ENCODE results near the gene PEAR1. TPM values are rescaled to one million over a fixed set of nuclear protein-coding genes. Genes with fewer than 3 reads are reported as not detected.

PEAR1 gene
- total and polyA plus RNA-seq, 4 donors, result 3.5 to 12.7 (median 8.6) TPM

DNA sequence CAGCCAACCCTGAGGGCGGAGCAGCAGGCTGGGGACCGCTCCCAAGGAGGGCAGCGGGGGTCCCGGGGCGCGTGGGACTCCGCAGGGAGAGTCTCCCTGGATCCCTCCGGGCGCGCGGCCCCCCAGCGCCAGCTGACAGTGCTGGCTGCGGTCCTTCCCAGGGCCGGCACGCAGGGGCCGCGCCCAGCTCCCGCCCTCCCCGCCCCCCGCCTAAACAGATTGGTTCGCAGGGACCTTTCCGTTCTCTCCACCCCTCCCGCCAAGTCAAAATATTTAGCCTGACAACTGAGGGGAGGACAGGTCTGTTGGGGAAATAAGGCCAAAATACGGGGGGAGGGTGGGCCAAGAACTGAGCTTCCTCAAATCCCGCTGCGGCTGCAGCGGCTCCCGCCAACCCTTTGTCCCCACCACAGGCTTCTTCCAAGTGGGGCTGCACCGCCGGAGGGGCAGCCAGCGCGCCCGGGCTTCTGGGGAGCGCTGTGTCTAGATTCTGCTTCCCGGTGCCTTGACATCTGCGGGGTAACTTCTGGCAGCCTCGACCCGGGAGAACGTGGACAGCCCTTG, 34.5 kb upstream of the PEAR1 start, which contains the start of gene INSRR:
Gene INSRR, minus strand, starts transcription at position 159 of the 564 bp plus-strand sequence. CDS start 496 bp downstream, outside the sequence.
- Histone ChIP-seq H3K36me3 (ENCODE audit: control insufficient read depth, insufficient read depth, low read length) (no peaks in the 10 kb centered on the region), H3K27me3 (ENCODE audit: control insufficient read depth, insufficient read depth, low read length) (peaks cover 70% of the 10 kb centered on the region), H3K4me3 (ENCODE audit: low read depth, low read length) (peak within 1 kb of the TSS; percentile 16), H3K9me3 (ENCODE audit: control insufficient read depth, insufficient read depth, low read length) (no peaks in the 10 kb centered on the region), H3K27ac (ENCODE audit: low read depth, low read length) (no peak within 1 kb of the TSS), H3K4me1 (ENCODE audit: control insufficient read depth, insufficient read depth, low read length) (peaks cover 31% of the 10 kb centered on the region)
- DNase-seq (ENCODE audit: low read depth in 4 of 6, low spot score in 6 of 6), result peak in 1 of 6 donors; percentile 43
- WGBS (ENCODE audit: insufficient coverage), result 3% methylated on average over 31 of the region's 39 CpGs

DNA sequence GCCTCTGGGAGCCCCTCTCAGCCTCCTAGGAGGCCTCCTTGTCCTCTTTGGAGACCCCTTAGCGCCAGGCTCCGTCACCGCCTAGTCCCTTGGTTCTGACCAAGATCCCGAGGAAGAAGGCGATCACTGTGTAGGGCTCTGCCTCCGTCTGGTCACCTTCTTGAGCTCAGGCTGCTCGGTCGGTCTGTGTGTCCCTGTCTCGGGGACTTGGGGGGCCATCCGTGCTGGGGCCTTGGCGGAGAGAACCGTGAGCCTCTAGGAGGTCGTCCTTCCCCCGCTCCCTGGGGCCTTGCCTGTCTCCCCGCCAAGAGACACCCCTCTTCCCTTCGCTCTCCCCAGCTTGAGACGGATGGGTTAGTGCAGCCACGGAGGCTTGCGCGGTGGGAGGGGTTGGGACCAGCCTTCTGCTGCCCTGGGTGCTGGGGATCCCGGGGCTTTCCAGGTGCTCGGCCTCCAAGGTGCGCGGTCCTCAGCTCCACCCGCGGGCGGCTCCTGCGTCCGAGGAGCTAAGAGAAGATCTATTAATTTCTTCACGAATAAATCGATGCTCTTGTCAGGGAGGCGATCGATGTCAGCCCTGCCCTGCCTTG, 33.9 kb upstream of the PEAR1 start:
- DNase-seq (ENCODE audit: low read depth in 4 of 6, low spot score in 6 of 6), result peak in 2 of 6 donors; percentile 25 to 44
- Histone ChIP-seq H3K27me3 (ENCODE audit: control insufficient read depth, insufficient read depth, low read length) (peaks cover 75% of the 10 kb centered on the region), H3K27ac (ENCODE audit: low read depth, low read length) (no peak overlapping the region), H3K4me1 (ENCODE audit: control insufficient read depth, insufficient read depth, low read length) (peaks cover 31% of the 10 kb centered on the region), H3K36me3 (ENCODE audit: control insufficient read depth, insufficient read depth, low read length) (no peaks in the 10 kb centered on the region), H3K4me3 (ENCODE audit: low read depth, low read length) (peak overlapping the region; percentile 16), H3K9me3 (ENCODE audit: control insufficient read depth, insufficient read depth, low read length) (no peaks in the 10 kb centered on the region)
- under 1% methylated on average over 33 of the region's 33 CpGs for WGBS (ENCODE audit: insufficient coverage)

DNA sequence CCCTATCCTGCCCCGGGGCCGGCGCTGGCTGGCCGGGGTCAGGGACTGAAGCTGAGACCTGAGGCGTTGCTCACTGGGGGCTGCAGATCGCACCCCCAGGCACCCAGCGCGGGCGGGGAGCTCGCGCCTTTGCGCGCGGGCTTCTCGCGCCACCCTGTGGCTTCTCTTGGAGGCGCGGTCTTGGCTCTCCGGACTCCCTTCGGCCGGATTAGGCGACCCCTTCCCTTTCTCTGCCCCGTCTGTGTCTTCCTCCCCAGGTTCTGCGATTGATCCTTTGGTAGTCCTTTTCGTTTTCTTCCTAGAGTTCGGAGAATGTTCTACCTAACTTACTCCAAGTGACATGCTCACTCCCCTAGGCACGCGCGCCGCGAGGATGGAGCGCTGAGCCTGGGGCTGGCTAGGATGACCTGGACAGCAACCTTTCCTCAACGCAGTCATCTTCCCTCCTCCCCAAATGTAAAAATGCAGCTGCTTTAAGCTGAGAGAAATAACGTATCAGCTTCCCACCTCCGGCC, 33.3 kb upstream of the PEAR1 start:
- H3K27me3 ChIP-seq (ENCODE audit: control insufficient read depth, insufficient read depth, low read length), result peaks cover 79% of the 10 kb centered on the region
- DNase-seq (ENCODE audit: low read depth in 4 of 6, low spot score in 6 of 6), result peak in 2 of 6 donors; percentile 70 to 71
- H3K36me3 ChIP-seq (ENCODE audit: control insufficient read depth, insufficient read depth, low read length), result no peaks in the 10 kb centered on the region
- no peak overlapping the region for H3K27ac ChIP-seq (ENCODE audit: low read depth, low read length)
- WGBS (ENCODE audit: insufficient coverage), result under 1% methylated on average over 35 of the region's 35 CpGs
- peaks cover 31% of the 10 kb centered on the region for H3K4me1 ChIP-seq (ENCODE audit: control insufficient read depth, insufficient read depth, low read length)
- H3K9me3 ChIP-seq (ENCODE audit: control insufficient read depth, insufficient read depth, low read length), result no peaks in the 10 kb centered on the region
- H3K4me3 ChIP-seq (ENCODE audit: low read depth, low read length), result peak overlapping the region; percentile 16

DNA sequence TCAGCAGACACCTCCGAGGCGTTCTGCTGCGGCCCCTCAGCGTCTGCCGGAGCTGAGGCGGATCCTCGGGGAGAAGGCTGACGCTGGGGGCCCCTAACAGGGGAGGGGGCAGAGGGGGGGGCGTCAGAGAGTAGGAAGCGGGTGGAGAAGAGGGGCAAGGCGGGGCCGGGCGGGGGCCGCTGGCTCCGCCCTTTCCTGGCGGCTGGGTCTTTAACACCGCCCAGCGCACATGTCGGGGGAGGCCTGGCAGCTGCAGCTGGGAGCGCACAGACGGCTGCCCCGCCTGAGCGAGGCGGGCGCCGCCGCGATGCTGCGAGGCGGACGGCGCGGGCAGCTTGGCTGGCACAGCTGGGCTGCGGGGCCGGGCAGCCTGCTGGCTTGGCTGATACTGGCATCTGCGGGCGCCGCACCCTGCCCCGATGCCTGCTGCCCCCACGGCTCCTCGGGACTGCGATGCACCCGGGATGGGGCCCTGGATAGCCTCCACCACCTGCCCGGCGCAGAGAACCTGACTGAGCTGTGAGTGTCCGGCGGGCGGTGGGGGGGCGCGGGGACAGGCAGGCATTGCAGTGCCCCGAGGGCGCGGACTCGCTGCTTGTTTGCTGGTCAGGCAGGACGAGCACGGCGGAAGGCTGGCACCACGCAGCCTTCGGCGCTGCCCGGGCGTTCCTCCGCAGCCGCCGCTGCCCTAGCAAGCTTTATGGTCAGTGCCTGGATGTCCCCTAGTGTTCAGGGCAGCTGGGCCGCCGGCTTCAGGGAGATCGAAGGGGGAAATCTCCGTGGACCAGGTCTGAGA, 32.7 kb upstream of the PEAR1 start, which contains the start of gene NTRK1:
Gene NTRK1, plus strand, starts transcription at position 238 of the 796 bp plus-strand sequence. Its CDS starts 70 bp downstream, at position 308.
- Histone ChIP-seq H3K27me3 (ENCODE audit: control insufficient read depth, insufficient read depth, low read length) (peaks cover 82% of the 10 kb centered on the region), H3K9me3 (ENCODE audit: control insufficient read depth, insufficient read depth, low read length) (no peaks in the 10 kb centered on the region), H3K36me3 (ENCODE audit: control insufficient read depth, insufficient read depth, low read length) (no peaks in the 10 kb centered on the region), H3K4me3 (ENCODE audit: low read depth, low read length) (peak within 1 kb of the TSS; percentile 16), H3K27ac (ENCODE audit: low read depth, low read length) (no peak within 1 kb of the TSS), H3K4me1 (ENCODE audit: control insufficient read depth, insufficient read depth, low read length) (peaks cover 31% of the 10 kb centered on the region)
- WGBS (ENCODE audit: insufficient coverage), result 2% methylated on average over 69 of the region's 69 CpGs
- DNase-seq (ENCODE audit: low read depth in 4 of 6, low spot score in 6 of 6), result peak in 2 of 6 donors; percentile 48 to 62

DNA sequence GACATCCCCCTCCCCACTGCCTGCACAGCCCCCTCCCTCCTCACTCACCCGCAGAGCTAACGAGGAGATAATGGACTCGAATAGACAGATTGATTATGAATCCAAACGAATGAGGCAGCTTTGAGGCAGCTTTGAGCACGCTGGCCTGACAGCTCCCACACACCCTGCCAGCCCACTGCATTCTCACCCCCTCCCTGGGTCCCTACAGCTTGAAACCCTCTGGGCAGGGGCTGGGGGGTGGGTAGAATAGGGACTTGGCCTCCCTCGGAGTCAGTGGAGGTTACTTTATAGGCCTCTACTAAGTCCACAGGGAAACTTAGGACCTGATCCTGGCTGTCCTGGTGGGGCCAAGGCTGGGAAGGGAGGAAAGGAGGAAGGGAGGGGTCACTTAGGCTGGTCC, 30.9 kb upstream of the PEAR1 start:
- Histone ChIP-seq H3K36me3 (ENCODE audit: control insufficient read depth, insufficient read depth, low read length) (no peaks in the 10 kb centered on the region), H3K27me3 (ENCODE audit: control insufficient read depth, insufficient read depth, low read length) (peaks cover 68% of the 10 kb centered on the region)
- WGBS (ENCODE audit: insufficient coverage), result 79% methylated on average over 4 of the region's 6 CpGs

DNA sequence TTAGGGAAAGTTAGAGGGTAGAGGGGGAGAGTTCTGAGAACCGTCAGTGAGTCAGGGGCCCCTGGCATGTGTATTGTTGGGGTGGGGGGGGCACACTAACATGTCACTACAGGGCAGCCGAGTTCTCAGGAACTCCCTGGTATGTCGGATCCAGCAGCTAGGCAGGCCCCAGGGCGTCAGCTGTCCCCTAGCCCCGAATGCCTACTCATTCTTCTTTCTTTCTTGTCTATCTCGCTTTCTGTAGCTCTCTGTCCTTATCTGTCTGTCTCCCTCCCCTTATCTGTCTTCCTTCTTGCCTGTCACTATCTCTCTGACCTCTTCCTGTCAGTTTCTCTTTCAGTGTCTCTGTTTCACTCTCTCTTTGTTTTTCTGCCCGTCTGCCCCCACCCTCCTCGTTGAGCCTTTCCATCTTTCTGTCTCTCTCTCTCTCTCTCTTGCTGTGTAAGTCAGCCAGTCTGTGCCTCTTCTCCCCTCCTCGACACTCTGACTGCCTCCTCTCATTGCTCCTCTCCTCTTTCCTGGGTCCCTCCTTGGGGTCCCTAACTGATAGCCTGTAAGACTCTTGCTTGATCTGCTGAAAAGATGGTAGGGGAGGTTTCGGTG, 30.4 kb upstream of the PEAR1 start:
- no peak for DNase-seq (ENCODE audit: low read depth in 4 of 6, low spot score in 6 of 6)
- Histone ChIP-seq H3K9me3 (ENCODE audit: control insufficient read depth, insufficient read depth, low read length) (no peaks in the 10 kb centered on the region), H3K27me3 (ENCODE audit: control insufficient read depth, insufficient read depth, low read length) (peaks cover 63% of the 10 kb centered on the region), H3K27ac (ENCODE audit: low read depth, low read length) (no peak overlapping the region), H3K36me3 (ENCODE audit: control insufficient read depth, insufficient read depth, low read length) (no peaks in the 10 kb centered on the region), H3K4me3 (ENCODE audit: low read depth, low read length) (no peak overlapping the region), H3K4me1 (ENCODE audit: control insufficient read depth, insufficient read depth, low read length) (peaks cover 35% of the 10 kb centered on the region)
- 57% methylated on average over 8 of the region's 10 CpGs for WGBS (ENCODE audit: insufficient coverage)

More for the DNA sequence above, 30.9 kb upstream of the PEAR1 start:
- DNase-seq (ENCODE audit: low read depth in 4 of 6, low spot score in 6 of 6), result no peak
- no peak overlapping the region for H3K4me3 ChIP-seq (ENCODE audit: low read depth, low read length)
- H3K4me1 ChIP-seq (ENCODE audit: control insufficient read depth, insufficient read depth, low read length), result peaks cover 35% of the 10 kb centered on the region
- no peak overlapping the region for H3K27ac ChIP-seq (ENCODE audit: low read depth, low read length)
- no peaks in the 10 kb centered on the region for H3K9me3 ChIP-seq (ENCODE audit: control insufficient read depth, insufficient read depth, low read length)

DNA sequence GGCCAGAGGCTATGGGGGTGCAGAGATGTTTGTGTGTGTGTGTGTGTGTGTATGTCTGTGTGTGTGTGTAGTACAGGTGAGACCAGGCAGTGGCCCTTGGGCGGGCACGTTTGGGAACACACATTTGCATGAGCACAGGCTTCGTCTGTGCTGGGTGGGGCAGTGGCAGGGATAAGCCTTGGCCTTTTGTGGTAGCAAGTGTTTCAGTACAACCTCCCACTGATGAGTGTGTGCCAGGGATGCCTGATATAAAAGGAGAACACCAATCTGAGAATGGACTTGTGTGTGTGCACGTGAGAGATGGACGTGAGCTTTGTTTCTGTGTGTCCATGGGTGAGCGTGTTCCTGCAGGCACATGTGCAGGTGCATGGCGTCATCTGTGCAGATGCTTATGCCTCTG, 29.9 kb upstream of the PEAR1 start:
- no peaks in the 10 kb centered on the region for H3K36me3 ChIP-seq (ENCODE audit: control insufficient read depth, insufficient read depth, low read length)
- H3K27me3 ChIP-seq (ENCODE audit: control insufficient read depth, insufficient read depth, low read length), result peaks cover 57% of the 10 kb centered on the region
- no peak for DNase-seq (ENCODE audit: low read depth in 4 of 6, low spot score in 6 of 6)
- peaks cover 30% of the 10 kb centered on the region for H3K4me1 ChIP-seq (ENCODE audit: control insufficient read depth, insufficient read depth, low read length)
- H3K27ac ChIP-seq (ENCODE audit: low read depth, low read length), result no peak overlapping the region
- 78% methylated on average over 7 of the region's 7 CpGs for WGBS (ENCODE audit: insufficient coverage)
- H3K4me3 ChIP-seq (ENCODE audit: low read depth, low read length), result no peak overlapping the region
- no peaks in the 10 kb centered on the region for H3K9me3 ChIP-seq (ENCODE audit: control insufficient read depth, insufficient read depth, low read length)

DNA sequence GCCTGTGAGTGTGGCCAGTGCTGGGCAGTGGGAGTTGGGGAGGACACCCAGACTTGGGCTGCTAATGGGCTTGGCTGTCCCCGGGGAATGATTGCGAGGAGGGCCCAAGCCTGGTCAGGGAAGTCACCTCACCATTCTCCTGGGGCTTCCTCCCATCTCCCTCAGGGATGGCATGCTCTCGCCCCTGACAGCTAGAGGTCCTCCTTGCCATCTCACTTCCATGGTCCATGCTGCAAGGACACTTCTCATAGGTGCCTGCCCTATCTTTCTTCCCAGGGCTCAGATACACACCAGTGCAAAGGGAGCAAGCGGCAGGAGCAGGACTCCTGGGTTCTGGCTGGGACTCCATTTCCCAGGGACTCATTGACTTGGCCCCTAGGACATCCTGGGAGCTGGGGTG, 28.7 kb upstream of the PEAR1 start:
- no peak overlapping the region for H3K27ac ChIP-seq (ENCODE audit: low read depth, low read length)
- peaks cover 19% of the 10 kb centered on the region for H3K4me1 ChIP-seq (ENCODE audit: control insufficient read depth, insufficient read depth, low read length)
- WGBS (ENCODE audit: insufficient coverage), result 80% methylated on average over 4 of the region's 4 CpGs
- H3K27me3 ChIP-seq (ENCODE audit: control insufficient read depth, insufficient read depth, low read length), result peaks cover 46% of the 10 kb centered on the region
- no peak for DNase-seq (ENCODE audit: low read depth in 4 of 6, low spot score in 6 of 6)
- H3K9me3 ChIP-seq (ENCODE audit: control insufficient read depth, insufficient read depth, low read length), result no peaks in the 10 kb centered on the region
- H3K36me3 ChIP-seq (ENCODE audit: control insufficient read depth, insufficient read depth, low read length), result no peaks in the 10 kb centered on the region
- no peak overlapping the region for H3K4me3 ChIP-seq (ENCODE audit: low read depth, low read length)

DNA sequence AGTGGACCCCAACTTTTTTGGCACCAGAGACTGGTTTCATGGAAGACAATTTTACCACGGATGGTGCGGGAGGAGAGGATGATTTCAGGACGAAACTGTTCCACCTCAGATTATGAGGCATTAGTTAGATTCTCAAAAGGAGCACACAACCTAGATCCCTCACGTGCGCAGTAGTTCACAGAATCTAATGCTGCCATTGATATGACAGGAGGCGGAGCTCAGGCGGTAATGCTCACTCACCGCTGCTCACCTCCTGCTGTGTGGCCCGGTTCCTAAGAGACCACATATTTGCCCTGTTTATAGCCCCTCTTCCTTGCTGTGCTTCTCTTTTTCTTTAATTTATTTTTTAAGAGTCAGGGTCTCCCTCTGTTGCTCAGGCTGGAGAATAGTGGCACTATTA, 28.3 kb upstream of the PEAR1 start:
- Histone ChIP-seq H3K9me3 (ENCODE audit: control insufficient read depth, insufficient read depth, low read length) (no peaks in the 10 kb centered on the region), H3K27me3 (ENCODE audit: control insufficient read depth, insufficient read depth, low read length) (peaks cover 41% of the 10 kb centered on the region), H3K27ac (ENCODE audit: low read depth, low read length) (no peak overlapping the region), H3K4me1 (ENCODE audit: control insufficient read depth, insufficient read depth, low read length) (peaks cover 14% of the 10 kb centered on the region), H3K4me3 (ENCODE audit: low read depth, low read length) (no peak overlapping the region), H3K36me3 (ENCODE audit: control insufficient read depth, insufficient read depth, low read length) (no peaks in the 10 kb centered on the region)
- WGBS (ENCODE audit: insufficient coverage), result 75% methylated on average over 6 of the region's 9 CpGs
- DNase-seq (ENCODE audit: low read depth in 4 of 6, low spot score in 6 of 6), result no peak

All from spinal cord (tissue), 10 donors.